Left renal cortex interstitium (tissue), 4 donors: ENCODE results near the gene ERI2. TPM values are rescaled to one million over a fixed set of nuclear protein-coding genes. Genes with fewer than 3 reads are reported as not detected.
"Not testable (repeated sequence)": the region's sequence is repeated elsewhere in the genome, so short reads cannot be mapped to it uniquely, and the experiment has no call there.

ENCODE experiments used
- DNase-seq, 4 donors: peaks; one replicate each; pipeline ENCODE4 v3.0.0-alpha.2; 2013; ENCODE audit warnings: low read depth in 4 of 4, low spot score in 2 of 4, missing footprints in 1 of 4
- polyA plus RNA-seq, 4 donors: library from polyadenylated mRNA; unstranded; fragments of 120-200 nt; gene quantifications; one replicate each; pipeline ENCODE4 v1.2.1, GENCODE V29; 2013; ENCODE audit not compliant: insufficient read length in 4 of 4

The ERI2 gene
- polyA plus RNA-seq, 4 donors: 30.7 to 41.4 (median 34.4) TPM

- no peak for DNase-seq
Observed at GRCh38 chr16:20768818-20769217, 37.5 kb downstream of the ERI2 start.

GRCh38 chr16:20768121-20768520 is 38.2 kb downstream of the ERI2 start:
- no peak for DNase-seq

DNA sequence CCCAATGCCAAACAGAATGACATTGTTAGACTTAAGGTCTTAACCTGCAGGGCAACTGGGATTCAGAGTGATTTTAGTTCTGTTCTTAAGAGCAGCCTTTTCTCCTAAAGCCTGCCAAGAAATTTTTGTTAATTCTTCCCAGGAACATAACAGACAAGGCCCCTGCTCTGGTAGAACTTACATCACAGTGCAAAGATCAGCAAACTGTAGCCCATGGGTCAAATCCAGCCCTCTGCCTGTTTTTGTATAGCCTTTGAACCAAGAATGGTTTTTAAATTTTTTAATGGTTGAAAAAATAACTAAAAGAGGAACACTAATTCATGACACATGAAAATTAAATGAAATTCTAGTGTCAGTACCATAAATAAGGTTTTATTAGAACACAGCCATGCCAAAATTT is 38.7 kb downstream of the ERI2 start:
- DNase-seq: no peak

- no peak for DNase-seq
Observed at GRCh38 chr16:20766294-20766693, 40.0 kb downstream of the ERI2 start.

DNA sequence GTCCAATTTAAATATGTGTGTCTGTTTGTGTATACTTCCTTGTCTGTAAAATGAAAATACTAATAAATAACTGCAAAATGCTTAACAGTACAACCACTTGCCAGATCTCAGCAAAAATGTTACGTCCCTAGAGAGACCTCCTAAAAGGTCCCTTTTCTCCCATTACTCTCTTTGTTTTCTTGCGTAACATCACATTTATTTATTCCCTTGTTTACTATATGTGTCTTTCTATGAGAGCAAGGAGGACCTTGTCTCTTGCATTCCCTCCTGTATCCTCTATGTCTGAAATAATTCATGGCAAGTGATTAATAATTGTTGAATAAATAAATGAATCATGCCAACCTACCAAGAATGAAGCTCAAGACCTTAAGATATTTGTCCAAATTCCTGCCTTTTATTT is 40.5 kb downstream of the ERI2 start:
- DNase-seq: no peak

DNA sequence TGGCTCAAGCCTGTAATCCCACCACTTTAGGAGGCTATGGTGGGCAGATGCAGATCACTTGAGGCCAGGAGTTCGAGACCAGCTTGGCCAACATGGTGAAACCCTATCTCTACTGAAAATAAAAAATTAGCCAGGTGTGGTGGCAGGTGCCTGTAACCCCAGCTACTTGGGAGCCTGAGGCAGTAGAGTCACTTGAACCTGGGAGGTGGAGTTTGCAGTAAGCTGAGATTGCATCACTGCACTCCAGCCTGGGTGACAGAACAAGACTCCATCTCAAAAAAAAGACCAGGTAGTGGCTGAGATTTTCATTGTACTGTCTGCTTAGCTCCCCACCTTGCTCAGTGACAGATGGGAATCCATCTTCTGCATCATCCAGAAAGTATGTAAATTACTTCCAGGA is 41.8 kb downstream of the ERI2 start:
- DNase-seq: not testable (repeated sequence)

- DNase-seq: peak; percentile 69 to 94 (median 86)
Observed at GRCh38 chr16:20763461-20764232, 42.6 kb downstream of the ERI2 start, which contains the start of gene ACSM3. ACSM3 (plus strand) TSS chr16:20764014; CDS start chr16:20770035, 6,021 bp downstream.

GRCh38 chr16:20762404-20763123 is 43.7 kb downstream of the ERI2 start:
- DNase-seq: no peak

- DNase-seq: no peak
Observed at GRCh38 chr16:20761175-20761574, 45.1 kb downstream of the ERI2 start.

- peak in 1 of 4 donors; percentile 29 for DNase-seq
Observed at GRCh38 chr16:20760346-20760745, 45.9 kb downstream of the ERI2 start.

- DNase-seq: not testable (repeated sequence)
Observed at GRCh38 chr16:20755799-20756198, 50.5 kb downstream of the ERI2 start.

DNA sequence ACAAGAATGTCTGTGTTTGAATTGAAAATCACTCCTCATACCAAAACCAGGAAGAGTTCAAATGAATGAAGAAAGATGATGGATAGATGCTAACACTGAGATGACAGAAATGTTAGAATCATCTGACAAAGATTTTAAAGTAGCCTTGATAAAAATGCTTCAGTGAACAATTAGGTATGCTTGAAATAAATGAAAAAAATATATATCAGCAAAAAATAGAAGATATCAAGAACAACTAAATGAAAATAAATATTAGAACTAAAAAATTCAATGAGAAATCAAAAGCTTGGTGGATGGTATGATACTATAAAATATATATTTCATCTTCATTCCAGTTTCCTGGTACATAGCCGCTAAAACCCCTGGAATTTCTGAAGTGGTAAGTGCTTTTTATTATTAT is 51.0 kb downstream of the ERI2 start:
- DNase-seq: no peak

- no peak for DNase-seq
Observed at GRCh38 chr16:20753727-20754126, 52.5 kb downstream of the ERI2 start.

GRCh38 chr16:20750558-20750957 is 55.7 kb downstream of the ERI2 start:
- DNase-seq: no peak

DNA sequence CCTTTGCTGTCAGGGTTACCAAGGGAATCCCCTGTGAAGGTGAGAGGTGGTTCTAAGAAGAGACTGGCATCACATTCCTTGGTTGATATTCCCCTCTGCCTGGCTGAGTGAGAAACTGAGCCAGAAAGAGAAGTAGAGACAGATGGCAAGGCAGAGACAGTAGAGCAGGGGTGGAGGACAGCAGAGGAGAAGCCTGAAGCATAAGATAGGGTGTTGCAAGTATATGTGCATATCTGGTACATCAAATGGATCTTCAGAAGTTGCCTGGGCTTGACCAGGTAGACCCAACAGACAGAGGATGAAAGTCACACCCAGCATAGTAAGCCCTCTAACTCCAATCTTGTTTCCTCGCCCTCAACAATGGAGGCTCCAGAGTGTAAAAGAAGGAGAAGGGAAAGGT is 56.8 kb downstream of the ERI2 start:
- no peak for DNase-seq

- no peak for DNase-seq
Observed at GRCh38 chr16:20747030-20747816, 59.0 kb downstream of the ERI2 start.

DNA sequence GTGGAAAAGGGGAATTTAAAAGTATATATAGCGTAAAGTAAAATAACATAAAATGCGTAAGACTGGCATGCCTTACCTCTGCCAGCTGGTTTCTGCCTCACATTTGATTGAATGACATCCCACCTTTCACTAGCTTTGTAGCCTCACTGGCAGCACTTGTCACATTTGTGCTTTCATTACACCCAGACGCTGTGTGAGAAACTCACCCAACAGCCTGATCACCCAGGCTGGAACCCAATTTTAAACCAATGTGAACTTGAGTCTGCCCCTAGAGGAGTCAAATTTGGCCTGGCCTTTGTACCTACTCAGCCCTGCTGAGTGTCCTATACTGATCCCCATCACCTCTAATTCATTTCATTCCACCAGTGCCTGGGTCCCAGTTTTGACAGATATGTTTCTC is 59.8 kb downstream of the ERI2 start:
- DNase-seq: no peak
